AG04449 (cell line): ENCODE measurements around the gene CISD1.

ENCODE experiments used
- CTCF ChIA-PET: fragments of 350-600 bp; formaldehyde crosslinking; extraction: SDS; loops from one replicate; lab custom pipeline; 2021; ENCODE audit warnings: antibody characterized with exemption; lab: Yijun Ruan, JAX
- POLR2A ChIA-PET: fragments of 400-600, 350-600 bp; formaldehyde crosslinking; extraction: SDS; loops from one replicate; lab custom pipeline; 2020; ENCODE audit warnings: antibody characterized with exemption, inconsistent platforms; lab: Yijun Ruan, JAX
- DNase-seq: peaks from one replicate; pipeline ENCODE4 v3.0.0-alpha.2; 2010; ENCODE audit warnings: low read depth, low spot score
- H3K4me3 ChIP-seq: 2 replicates; pipeline ENCODE4 v1.5.1; 2011; ENCODE audit warnings: low read depth, mild to moderate bottlenecking, control low read depth, low read length
- CTCF ChIP-seq: IDR thresholded peaks from one replicate; pipeline ENCODE4 v1.5.1; 2011; ENCODE audit warnings: mild to moderate bottlenecking, moderate library complexity, low read length, control low read depth, inconsistent platforms; ENCODE audit not compliant: insufficient read depth; ENCODE audit errors: missing control alignments

CISD1 gene

GRCh38 chr10:58304099-58304633 is 35.2 kb downstream of the CISD1 start:
- POLR2A ChIA-PET: no interaction called here
- CTCF ChIA-PET: interaction anchor here (1.0 to 3.4 kb wide), 4 partner anchors 8 to 126 kb away, joined by 4 to 20 read pairs (median 9); no protein-coding TSS in a partner anchor
- H3K4me3 ChIP-seq: no peak overlapping the region
- no peak for DNase-seq
- TF ChIP-seq CTCF: no peak

GRCh38 chr10:58305821-58306220 is 36.9 kb downstream of the CISD1 start:
- CTCF ChIA-PET: interaction anchor here (0.6 to 3.4 kb wide), 4 partner anchors 12 to 128 kb away, joined by 3 to 20 read pairs (median 8); no protein-coding TSS in a partner anchor
- no peak for TF ChIP-seq CTCF
- POLR2A ChIA-PET: no interaction called here

GRCh38 chr10:58307676-58308075 is 38.7 kb downstream of the CISD1 start:
- DNase-seq: no peak
- no peak overlapping the region for H3K4me3 ChIP-seq
- no peak for TF ChIP-seq CTCF
- ChIA-PET POLR2A (no interaction called here), CTCF (interaction anchor here (1.1 to 3.4 kb wide), 7 partner anchors 8 to 129 kb away, joined by 3 to 13 read pairs (median 6); no protein-coding TSS in a partner anchor)

More at GRCh38 chr10:58305821-58306220, 36.9 kb downstream of the CISD1 start:
- no peak overlapping the region for H3K4me3 ChIP-seq
- no peak for DNase-seq

- no peak for TF ChIP-seq CTCF
- no peak for DNase-seq
- no peak overlapping the region for H3K4me3 ChIP-seq
- ChIA-PET CTCF (interaction anchor here (0.9 to 5.4 kb wide), 2 partner anchors 10 to 17 kb away, joined by 3 to 33 read pairs; no protein-coding TSS in a partner anchor), POLR2A (no interaction called here)
These were observed 42.1 kb downstream of the CISD1 start for GRCh38 chr10:58311026-58311425.

- no peak overlapping the region for H3K4me3 ChIP-seq
- no peak for TF ChIP-seq CTCF
- no peak for DNase-seq
- ChIA-PET POLR2A (no interaction called here), CTCF (no interaction called here)
These were observed 47.9 kb downstream of the CISD1 start for GRCh38 chr10:58316874-58317273.

- DNase-seq: no peak
- CTCF ChIA-PET: no interaction called here
- TF ChIP-seq CTCF: no peak
- POLR2A ChIA-PET: no interaction called here
- H3K4me3 ChIP-seq: no peak overlapping the region
These were observed 49.4 kb downstream of the CISD1 start for GRCh38 chr10:58318346-58318745.
